Measurements from ENCODE around the gene EDA.

- TF ChIP-seq CTCF (IDR thresholded peaks at IDR 0.05) = no peak
- TF ChIP-seq POLR2A (IDR thresholded peaks at IDR 0.05) = no peak
These were observed 447.1 kb downstream of the EDA start for GRCh38 chrX:70062961-70063550.

Measured in vagina (tissue), 2 donors.